H9 (cell line): Measurements from ENCODE around the gene SNHG17. TPM values are rescaled to one million over a fixed set of nuclear protein-coding genes. Genes with fewer than 3 reads are reported as not detected.

Experiments
- DNase-seq: peaks from one replicate; pipeline ENCODE4 v3.0.0-alpha.2; 2017
- H2AFZ ChIP-seq: one replicate; pipeline ENCODE4 v1.6.1; 2013; ENCODE audit warnings: mild to moderate bottlenecking, low read length, control low read depth, moderate library complexity
- H2AK5ac ChIP-seq: 2 replicates; pipeline ENCODE4 v1.6.1; 2013; ENCODE audit warnings: low read length, control low read depth, mixed read lengths; ENCODE audit not compliant: insufficient read length
- H2BK120ac ChIP-seq: one replicate; pipeline ENCODE4 v1.6.1; 2013; ENCODE audit warnings: low read depth, mild to moderate bottlenecking, low read length, control low read depth, inconsistent platforms; ENCODE audit not compliant: poor library complexity, severe bottlenecking
- H2BK12ac ChIP-seq: 2 replicates; pipeline ENCODE4 v1.6.1; 2013; ENCODE audit warnings: low read length, control low read depth, mixed read lengths, low read depth; ENCODE audit not compliant: insufficient read length
- H2BK15ac ChIP-seq: 2 replicates; pipeline ENCODE4 v1.6.1; 2013; ENCODE audit warnings: low read depth, low read length, control low read depth
- H2BK20ac ChIP-seq: one replicate; pipeline ENCODE4 v1.6.1; 2013; ENCODE audit warnings: low read depth, mild to moderate bottlenecking, low read length, control low read depth, inconsistent platforms; ENCODE audit not compliant: poor library complexity, severe bottlenecking
- H2BK5ac ChIP-seq: 2 replicates; pipeline ENCODE4 v1.6.1; 2013; ENCODE audit warnings: low read length, control low read depth, mixed read lengths; ENCODE audit not compliant: insufficient read length
- H3K14ac ChIP-seq: 2 replicates; pipeline ENCODE4 v1.6.1; 2013; ENCODE audit warnings: low read length, control low read depth; ENCODE audit not compliant: insufficient read depth
- H3K18ac ChIP-seq: 2 replicates; pipeline ENCODE4 v1.6.1; 2013; ENCODE audit warnings: low read depth, mild to moderate bottlenecking, mixed read lengths, low read length, control low read depth; ENCODE audit not compliant: insufficient read length
- H3K23ac ChIP-seq: 2 replicates; pipeline ENCODE4 v1.6.1; 2013; ENCODE audit warnings: low read length, control low read depth, mixed read lengths, low read depth; ENCODE audit not compliant: insufficient read length
- H3K23me2 ChIP-seq: 2 replicates; pipeline ENCODE4 v1.6.1; 2013; ENCODE audit warnings: low read depth, mild to moderate bottlenecking, mixed read lengths, low read length, control low read depth; ENCODE audit not compliant: insufficient read length, poor library complexity, severe bottlenecking
- H3K27ac ChIP-seq: 2 replicates; pipeline ENCODE4 v1.5.1; 2013; ENCODE audit warnings: low read length, control low read depth, mixed read lengths, low read depth; ENCODE audit not compliant: insufficient read length
- H3K27me3 ChIP-seq: 2 replicates; pipeline ENCODE4 v1.6.1; 2013; ENCODE audit warnings: low read length, control low read depth, inconsistent platforms; ENCODE audit not compliant: insufficient read depth
- H3K4ac ChIP-seq: 2 replicates; pipeline ENCODE4 v1.6.1; 2013; ENCODE audit warnings: low read depth, mild to moderate bottlenecking, control low read depth, inconsistent platforms, low read length, moderate library complexity
- H3K4me1 ChIP-seq: 2 replicates; pipeline ENCODE4 v1.6.1; 2013; ENCODE audit warnings: low read length, control low read depth, inconsistent platforms; ENCODE audit not compliant: insufficient read depth
- H3K4me2 ChIP-seq: 2 replicates; pipeline ENCODE4 v1.6.1; 2013; ENCODE audit warnings: low read length, control low read depth, mixed read lengths; ENCODE audit not compliant: insufficient read length, insufficient read depth
- H3K56ac ChIP-seq: 2 replicates; pipeline ENCODE4 v1.6.1; 2013; ENCODE audit warnings: low read depth, mild to moderate bottlenecking, mixed read lengths, low read length, control low read depth; ENCODE audit not compliant: insufficient read length
- H3K79me1 ChIP-seq: 2 replicates; pipeline ENCODE4 v1.6.1; 2013; ENCODE audit warnings: low read depth, mild to moderate bottlenecking, moderate library complexity, low read length, control low read depth, inconsistent platforms; ENCODE audit not compliant: insufficient read depth, poor library complexity, severe bottlenecking
- H3K79me2 ChIP-seq: 2 replicates; pipeline ENCODE4 v1.6.1; 2013; ENCODE audit warnings: low read length, control low read depth, inconsistent platforms; ENCODE audit not compliant: insufficient read depth
- H3K9ac ChIP-seq: 2 replicates; pipeline ENCODE4 v1.6.1; 2013; ENCODE audit warnings: low read length, control low read depth, mixed read lengths; ENCODE audit not compliant: insufficient read length; ENCODE audit errors: extremely low read depth
- H3K9me3 ChIP-seq: one replicate; pipeline ENCODE4 v1.6.1; 2013; ENCODE audit warnings: low read depth, low read length, inconsistent platforms; ENCODE audit not compliant: control insufficient read depth
- H3T11ph ChIP-seq: one replicate; pipeline ENCODE4 v1.6.1; 2013; ENCODE audit warnings: mild to moderate bottlenecking, low read length, control low read depth, inconsistent platforms
- H4K20me1 ChIP-seq: one replicate; pipeline ENCODE4 v1.6.1; 2013; ENCODE audit not compliant: control insufficient read depth, insufficient read length, insufficient read depth
- H4K5ac ChIP-seq: 2 replicates; pipeline ENCODE4 v1.6.1; 2013; ENCODE audit warnings: low read depth, mild to moderate bottlenecking, mixed read lengths, low read length, control low read depth; ENCODE audit not compliant: insufficient read length
- H4K8ac ChIP-seq: replicated peaks from 2 replicates; pipeline ENCODE4 v1.6.1; 2013; ENCODE audit warnings: low read length, control low read depth, mixed read lengths, low read depth; ENCODE audit not compliant: insufficient read length
- H4K91ac ChIP-seq: 2 replicates; pipeline ENCODE4 v1.6.1; 2013; ENCODE audit warnings: low read depth, mild to moderate bottlenecking, moderate library complexity, mixed read lengths, low read length, control low read depth; ENCODE audit not compliant: insufficient read length
- H3K27ac Mint-ChIP-seq, 3 experiments: 2 replicates in 2 of 3; 3 replicates in 1 of 3; pipeline ENCODE4 v1.8.0; 2020 to 2021; ENCODE audit warnings: mixed read lengths in 3 of 3, mild to moderate bottlenecking in 1 of 3, moderate library complexity in 1 of 3
- H3K27me3 Mint-ChIP-seq: 2 replicates; pipeline ENCODE4 v1.8.0; 2021; ENCODE audit warnings: low read depth, mild to moderate bottlenecking, moderate library complexity, mixed read lengths
- H3K36me3 Mint-ChIP-seq, 3 experiments: 2 replicates in 2 of 3; 3 replicates in 1 of 3; pipeline ENCODE4 v1.8.0; 2020 to 2021; ENCODE audit warnings: low read depth in 3 of 3, mixed read lengths in 3 of 3; ENCODE audit not compliant: insufficient read depth in 1 of 3
- H3K4me1 Mint-ChIP-seq, 2 experiments: 2 replicates each; pipeline ENCODE4 v1.8.0; 2020; ENCODE audit warnings: mixed read lengths in 2 of 2
- H3K4me3 Mint-ChIP-seq, 2 experiments: 2 replicates in 1 of 2; 3 replicates in 1 of 2; pipeline ENCODE4 v1.8.0; 2020 to 2021; ENCODE audit warnings: mild to moderate bottlenecking in 2 of 2, mixed read lengths in 2 of 2, moderate library complexity in 1 of 2
- H3K9me3 Mint-ChIP-seq, 2 experiments: 2 replicates in 1 of 2; 3 replicates in 1 of 2; pipeline ENCODE4 v1.8.0; 2020; ENCODE audit warnings: mild to moderate bottlenecking in 2 of 2, mixed read lengths in 2 of 2, moderate library complexity in 1 of 2
- CTCF ChIP-seq: fragments of 200-600 bp; sonication (generic); conservative IDR thresholded peaks from 3 replicates; pipeline ENCODE4 v1.8.0; 2021; ENCODE audit warnings: antibody characterized with exemption, mild to moderate bottlenecking
- WGBS: extraction: QIAGEN DNeasy Blood & Tissue Kit; methylation state at CpG from one replicate; pipeline ENCODE4 v1.1.7; 2013; ENCODE audit warnings: missing lambda C conversion rate, low lambda C conversion rate, mixed read lengths; ENCODE audit not compliant: insufficient read length; ENCODE audit errors: extremely low coverage; 5-methylcytosine and 5-hydroxymethylcytosine counted together
- total RNA-seq: library from RNA; stranded (reverse); gene quantifications from 2 replicates; pipeline ENCODE4 v1.2.1, GENCODE V29; 2021

Gene SNHG17
- total RNA-seq, 1 experiment from 2014 or later: 70.1 TPM

GRCh38 chr20:38386851-38387250, 48.3 kb downstream of the SNHG17 start:
- no peak for DNase-seq
- H3K9me3 Mint-ChIP-seq: peaks cover 0 to 7% of the 10 kb centered on the region in 2 experiments; a peak in 3 of 5 replicates
- Histone ChIP-seq H3K9ac (no peak overlapping the region), H3K27me3 (no peaks in the 10 kb centered on the region), H4K91ac (no peak overlapping the region), H4K5ac (no peak overlapping the region), H4K8ac (no peak overlapping the region), H3K27ac (no peak overlapping the region), H3K4me2 (no peak overlapping the region), H2BK15ac (no peak overlapping the region), H2AK5ac (no peak overlapping the region), H3K23me2 (no peaks in the 10 kb centered on the region), H2BK120ac (no peak overlapping the region), H3K23ac (no peak overlapping the region), H3K56ac (no peak overlapping the region), H3K14ac (no peak overlapping the region), H3K18ac (no peak overlapping the region), H3T11ph (no peak overlapping the region), H3K4me1 (no peaks in the 10 kb centered on the region; the same call in 1 of the 2 replicates), H2BK20ac (no peak overlapping the region), H2BK12ac (no peak overlapping the region), H4K20me1 (no peaks in the 10 kb centered on the region), H3K79me2 (0 out of 2 replicates have a peak, but pooled peaks cover 2% of the 10 kb centered on the region), H3K9me3 (no peaks in the 10 kb centered on the region), H3K4ac (no peak overlapping the region), H3K79me1 (no peaks in the 10 kb centered on the region), H2AFZ (no peak overlapping the region), H2BK5ac (no peak overlapping the region)
- H3K4me3 Mint-ChIP-seq: no peak overlapping the region
- no peaks in the 10 kb centered on the region for H3K27me3 Mint-ChIP-seq
- H3K27ac Mint-ChIP-seq: no peak overlapping the region
- WGBS: no CpG with 5 or more reads among the region's 2 CpGs
- TF ChIP-seq CTCF: no peak
- H3K36me3 Mint-ChIP-seq: no peaks in the 10 kb centered on the region
- H3K4me1 Mint-ChIP-seq: peaks cover 29 to 35% of the 10 kb centered on the region in 2 experiments
